Measurements from ENCODE around the gene EFNA5.
"Not testable (repeated sequence)": the region's sequence is repeated elsewhere in the genome, so short reads cannot be mapped to it uniquely, and the experiment has no call there.

Gene EFNA5

DNA sequence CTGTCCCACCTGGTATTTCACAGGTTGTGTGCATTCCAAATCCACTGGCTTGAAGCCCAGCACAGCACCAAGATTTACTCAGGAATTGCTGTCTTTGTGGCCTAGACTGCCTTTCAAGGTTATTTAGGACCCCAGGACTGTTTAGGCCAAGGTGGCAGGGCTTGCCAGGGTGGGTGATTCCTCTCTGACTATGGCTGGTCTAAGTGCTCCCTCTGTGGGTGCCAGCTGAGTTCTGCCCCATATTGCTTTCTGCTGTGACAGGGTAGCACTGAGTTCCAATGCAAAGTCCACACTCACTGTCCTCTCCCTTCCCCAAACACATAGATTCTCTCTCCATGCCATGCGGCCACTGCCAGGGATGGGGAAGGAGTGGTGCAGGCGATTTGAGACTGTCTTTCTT lies 318.2 kb downstream of the EFNA5 start:
- TF ChIP-seq CTCF (IDR thresholded peaks at IDR 0.05; ENCODE audit: low read length, missing control alignments) = no peak
- no peak overlapping the region for H3K4me3 ChIP-seq (replicated peaks; ENCODE audit: low read depth, low read length)

DNA sequence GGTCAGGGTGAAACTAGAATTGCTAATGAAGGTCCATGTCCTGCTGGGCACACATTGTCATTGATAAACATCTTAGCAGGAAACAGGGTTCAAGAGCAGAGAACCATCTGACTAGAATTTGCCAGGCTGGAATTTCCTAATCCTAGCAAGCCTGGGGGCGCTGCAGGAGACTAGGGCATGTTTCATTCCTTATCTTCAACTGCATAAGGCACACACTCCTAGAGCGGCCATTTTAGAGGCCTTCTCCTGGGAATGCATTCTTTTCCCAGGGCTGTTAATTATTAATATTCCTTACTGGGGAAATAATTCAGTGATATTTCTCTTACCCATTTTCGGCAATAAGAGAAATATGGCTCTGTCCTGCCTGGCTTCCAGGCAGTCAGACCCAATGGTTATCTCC lies 324.2 kb downstream of the EFNA5 start:
- H3K4me3 ChIP-seq (replicated peaks; ENCODE audit: low read depth, low read length); DNase-seq (ENCODE audit: low read depth): not testable (repeated sequence)

More for the DNA sequence above, 318.2 kb downstream of the EFNA5 start:
- DNase-seq (ENCODE audit: low read depth) = no peak

DNA sequence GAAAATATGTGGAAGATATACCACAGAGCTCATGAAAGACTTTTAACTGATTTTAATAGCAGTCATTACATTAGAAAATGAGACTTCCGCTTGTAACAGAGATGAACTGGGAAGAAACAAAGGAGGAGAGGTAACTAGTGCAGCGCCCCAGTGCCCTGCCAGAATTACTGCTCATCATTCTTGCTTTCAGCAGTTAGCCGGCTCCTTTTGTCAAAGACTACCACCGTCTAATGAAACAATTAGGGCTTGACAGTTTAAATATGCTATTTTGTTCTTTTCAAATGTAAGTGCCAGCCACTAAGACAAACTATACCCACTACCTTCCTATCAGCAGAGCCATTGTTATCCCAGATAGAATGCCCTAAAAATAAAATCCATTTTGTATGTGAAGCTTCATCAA lies 328.4 kb downstream of the EFNA5 start:
- no peak for DNase-seq (ENCODE audit: low read depth)
- TF ChIP-seq CTCF (IDR thresholded peaks at IDR 0.05; ENCODE audit: low read length, missing control alignments) = no peak
- H3K4me3 ChIP-seq (replicated peaks; ENCODE audit: low read depth, low read length) = no peak overlapping the region

DNA sequence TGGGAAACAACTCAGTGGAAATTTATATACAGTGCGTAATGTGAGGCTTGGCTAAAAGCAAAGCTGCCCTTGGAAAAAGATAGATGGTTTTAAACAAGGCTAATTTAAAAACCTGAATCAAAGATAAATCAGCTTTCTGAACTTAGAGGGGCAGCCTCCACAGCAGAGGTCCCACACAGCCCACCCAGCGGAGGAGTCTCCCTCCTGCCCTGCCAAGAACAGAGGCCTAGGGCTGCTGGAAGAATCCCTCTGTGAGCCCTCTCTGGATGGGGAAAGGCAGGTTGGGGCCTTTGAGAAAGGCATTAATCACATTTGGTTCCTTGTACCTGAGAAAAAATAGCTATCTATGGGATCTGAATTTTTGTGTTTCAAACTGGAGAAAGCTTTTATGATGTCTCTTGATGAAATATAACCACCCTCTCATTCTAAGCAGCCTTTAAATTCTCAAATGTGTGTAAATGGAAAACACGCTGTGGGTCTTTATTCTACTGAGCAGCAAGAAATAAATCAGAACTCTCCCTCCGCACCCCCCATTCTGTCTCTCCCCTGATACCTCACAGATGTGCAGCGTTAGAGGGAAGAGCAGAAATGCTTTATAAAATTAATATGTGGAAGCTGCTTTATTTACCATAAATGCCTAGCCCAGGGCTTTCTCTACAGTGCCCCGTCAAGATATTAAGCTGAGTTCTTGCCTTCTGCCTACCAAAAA lies 329.2 kb downstream of the EFNA5 start:
- no peak overlapping the region for H3K4me3 ChIP-seq (replicated peaks; ENCODE audit: low read depth, low read length)
- no peak for DNase-seq (ENCODE audit: low read depth)
- TF ChIP-seq CTCF (IDR thresholded peaks at IDR 0.05; ENCODE audit: low read length, missing control alignments) = no peak

- H3K4me3 ChIP-seq (replicated peaks; ENCODE audit: low read depth, low read length) = no peak overlapping the region
- no peak for DNase-seq (ENCODE audit: low read depth)
- no peak for TF ChIP-seq CTCF (IDR thresholded peaks at IDR 0.05; ENCODE audit: low read length, missing control alignments)
Observed at GRCh38 chr5:107340631-107341030, 330.1 kb downstream of the EFNA5 start.

DNA sequence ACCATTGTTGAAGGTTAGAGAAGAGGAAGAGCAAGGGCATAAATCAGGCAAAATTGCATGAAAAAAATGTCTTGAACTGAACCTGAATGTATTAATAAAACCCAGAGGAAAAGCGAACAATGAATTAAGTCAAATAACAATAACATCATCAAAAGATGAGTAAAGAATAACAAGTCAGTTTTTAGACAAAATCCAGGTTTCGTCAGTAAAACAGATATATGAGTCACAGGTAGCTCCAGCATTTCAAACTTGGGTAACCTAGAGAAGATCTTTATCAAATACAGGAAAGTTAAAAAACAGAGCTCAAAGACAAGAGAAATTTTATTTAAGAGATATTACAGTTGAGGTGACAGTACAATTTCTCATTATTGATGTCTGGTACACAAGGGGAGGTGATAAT lies 332.4 kb downstream of the EFNA5 start:
- H3K4me3 ChIP-seq (replicated peaks; ENCODE audit: low read depth, low read length) = no peak overlapping the region
- DNase-seq (ENCODE audit: low read depth) = no peak
- TF ChIP-seq CTCF (IDR thresholded peaks at IDR 0.05; ENCODE audit: low read length, missing control alignments) = no peak

GRCh38 chr5:107337281-107337680 lies 333.5 kb downstream of the EFNA5 start:
- no peak overlapping the region for H3K4me3 ChIP-seq (replicated peaks; ENCODE audit: low read depth, low read length)
- DNase-seq (ENCODE audit: low read depth) = no peak
- no peak for TF ChIP-seq CTCF (IDR thresholded peaks at IDR 0.05; ENCODE audit: low read length, missing control alignments)
